Retinal pigment epithelial cell (primary cell): ENCODE results near the gene DHRS11.

Experiments used
- DNase-seq: peaks from one replicate; pipeline ENCODE4 v3.0.0-alpha.2; 2010; ENCODE audit warnings: low read depth
- H3K4me3 ChIP-seq: 2 replicates; pipeline ENCODE4 v1.5.1; 2011; ENCODE audit warnings: mild to moderate bottlenecking, low read length, control low read depth, moderate library complexity
- TF ChIP-seq, protein P1 (sequence below): conservative IDR thresholded peaks from 2 replicates; pipeline ENCODE4 v1.5.1; 2011; ENCODE audit warnings: low read depth, low read length, control low read depth, inconsistent platforms

The DHRS11 gene

DNA sequence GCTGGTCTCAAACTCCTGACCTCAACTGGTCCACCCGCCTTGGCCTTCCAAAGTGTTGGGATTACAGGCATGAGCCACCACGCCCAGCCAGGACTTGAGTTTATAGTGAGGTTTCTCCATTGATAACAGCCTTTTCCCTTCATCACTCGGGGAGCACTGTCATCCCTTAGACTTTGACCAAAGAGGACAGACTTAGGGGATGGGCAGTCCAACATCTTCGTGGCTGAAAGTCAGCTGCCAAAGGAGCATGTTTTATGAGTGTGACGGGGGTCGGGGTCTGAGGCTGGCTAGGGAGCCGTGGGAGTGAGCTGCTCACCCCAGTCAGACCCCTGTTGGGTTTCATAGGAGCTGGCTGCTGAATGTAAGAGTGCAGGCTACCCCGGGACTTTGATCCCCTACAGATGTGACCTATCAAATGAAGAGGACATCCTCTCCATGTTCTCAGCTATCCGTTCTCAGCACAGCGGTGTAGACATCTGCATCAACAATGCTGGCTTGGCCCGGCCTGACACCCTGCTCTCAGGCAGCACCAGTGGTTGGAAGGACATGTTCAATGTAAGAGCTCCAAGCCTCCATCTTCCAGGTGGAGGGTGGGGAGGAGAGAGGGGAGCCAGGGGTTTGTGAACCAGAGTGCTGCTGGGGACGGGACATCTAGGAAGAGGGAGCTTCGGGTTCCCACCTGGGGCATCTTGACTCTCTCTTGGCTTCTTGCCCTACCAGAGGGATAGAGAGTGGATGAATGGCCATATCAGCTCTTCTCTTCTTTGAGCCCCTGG lies 3.1 kb downstream of the DHRS11 start:
- DNase-seq = no peak
- no peak overlapping the region for H3K4me3 ChIP-seq
- TF ChIP-seq, protein P1, sequence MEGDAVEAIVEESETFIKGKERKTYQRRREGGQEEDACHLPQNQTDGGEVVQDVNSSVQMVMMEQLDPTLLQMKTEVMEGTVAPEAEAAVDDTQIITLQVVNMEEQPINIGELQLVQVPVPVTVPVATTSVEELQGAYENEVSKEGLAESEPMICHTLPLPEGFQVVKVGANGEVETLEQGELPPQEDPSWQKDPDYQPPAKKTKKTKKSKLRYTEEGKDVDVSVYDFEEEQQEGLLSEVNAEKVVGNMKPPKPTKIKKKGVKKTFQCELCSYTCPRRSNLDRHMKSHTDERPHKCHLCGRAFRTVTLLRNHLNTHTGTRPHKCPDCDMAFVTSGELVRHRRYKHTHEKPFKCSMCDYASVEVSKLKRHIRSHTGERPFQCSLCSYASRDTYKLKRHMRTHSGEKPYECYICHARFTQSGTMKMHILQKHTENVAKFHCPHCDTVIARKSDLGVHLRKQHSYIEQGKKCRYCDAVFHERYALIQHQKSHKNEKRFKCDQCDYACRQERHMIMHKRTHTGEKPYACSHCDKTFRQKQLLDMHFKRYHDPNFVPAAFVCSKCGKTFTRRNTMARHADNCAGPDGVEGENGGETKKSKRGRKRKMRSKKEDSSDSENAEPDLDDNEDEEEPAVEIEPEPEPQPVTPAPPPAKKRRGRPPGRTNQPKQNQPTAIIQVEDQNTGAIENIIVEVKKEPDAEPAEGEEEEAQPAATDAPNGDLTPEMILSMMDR = no peak

DNA sequence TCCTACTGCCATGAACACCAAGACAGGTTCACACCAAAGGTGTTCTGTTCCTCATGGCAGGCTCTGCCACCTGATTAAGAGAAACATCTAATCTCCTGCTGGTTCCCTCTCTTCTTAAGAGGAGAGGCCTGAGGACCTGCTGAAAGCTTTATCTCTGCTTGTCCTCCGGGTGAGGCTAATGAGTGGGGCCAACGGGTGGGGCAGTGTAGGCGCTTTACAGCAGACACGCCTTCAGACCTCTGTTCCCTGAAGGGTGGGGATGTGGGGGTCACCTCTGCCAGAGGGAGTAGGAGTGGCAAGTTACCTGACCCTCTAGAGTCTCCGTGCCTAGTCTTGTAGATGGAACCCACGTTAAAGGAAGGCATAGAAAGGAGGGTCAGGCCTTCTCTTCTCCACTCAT lies 5.5 kb downstream of the DHRS11 start:
- TF ChIP-seq, protein P1 = no peak
- DNase-seq = no peak
- no peak overlapping the region for H3K4me3 ChIP-seq

DNA sequence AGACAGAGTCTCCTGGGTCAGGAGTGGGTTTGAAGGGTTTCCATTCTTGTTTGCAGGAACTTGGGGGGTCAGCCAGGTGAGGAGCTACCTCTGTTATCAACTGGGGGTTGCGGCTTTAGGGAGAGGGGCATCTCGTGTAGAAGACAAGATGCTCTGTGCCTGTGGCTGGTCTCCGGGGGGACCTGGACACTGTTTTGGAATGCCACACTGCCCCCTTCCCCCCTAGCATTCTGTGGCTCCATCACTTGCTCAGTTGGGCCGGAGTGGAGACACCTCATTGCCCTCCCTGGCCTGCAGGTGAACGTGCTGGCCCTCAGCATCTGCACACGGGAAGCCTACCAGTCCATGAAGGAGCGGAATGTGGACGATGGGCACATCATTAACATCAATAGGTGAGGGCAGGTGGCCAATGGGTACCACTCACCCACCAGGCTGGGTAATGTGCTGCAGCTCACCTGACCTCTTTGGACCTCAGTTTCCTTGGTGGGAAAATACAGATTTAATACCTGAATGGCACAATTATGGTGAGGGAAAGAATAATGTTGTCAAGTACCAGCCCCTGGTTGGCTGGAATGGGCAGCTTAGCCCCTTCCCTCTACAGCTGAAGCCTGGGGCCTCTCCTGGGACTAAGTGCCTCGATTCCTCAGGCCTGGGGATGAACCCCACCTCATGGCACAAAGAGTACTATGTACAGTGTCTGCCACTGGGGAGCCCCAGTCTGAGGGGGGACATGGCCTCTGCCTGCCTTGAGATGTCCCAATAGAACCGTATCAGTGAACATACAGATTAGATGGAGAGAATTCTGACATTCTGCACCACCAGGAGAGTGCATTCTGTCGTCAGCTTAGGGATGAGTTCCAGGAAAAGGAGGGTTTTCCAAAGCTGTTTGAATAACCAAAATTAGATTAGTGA lies 6.4 kb downstream of the DHRS11 start:
- no peak overlapping the region for H3K4me3 ChIP-seq
- no peak for DNase-seq
- TF ChIP-seq, protein P1 = no peak

DNA sequence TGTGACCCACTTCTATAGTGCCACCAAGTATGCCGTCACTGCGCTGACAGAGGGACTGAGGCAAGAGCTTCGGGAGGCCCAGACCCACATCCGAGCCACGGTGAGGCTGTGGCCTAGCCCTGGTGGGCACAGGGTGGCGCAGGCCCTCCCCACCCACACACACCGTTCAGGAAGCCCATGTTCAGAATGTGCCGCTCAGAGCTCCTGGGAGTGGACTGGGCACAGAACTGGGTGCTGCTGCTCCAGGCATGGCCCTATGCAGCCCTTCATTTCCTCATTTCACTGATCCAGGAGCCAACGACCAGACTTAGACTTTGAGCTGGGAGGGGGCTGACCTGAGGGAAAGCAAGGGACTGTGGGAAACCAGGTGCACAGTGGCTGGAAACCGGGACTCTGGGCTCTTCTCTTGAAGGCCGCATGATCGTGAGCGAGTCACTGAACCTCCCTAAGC lies 7.3 kb downstream of the DHRS11 start:
- no peak for DNase-seq
- H3K4me3 ChIP-seq = no peak overlapping the region
- TF ChIP-seq, protein P1 = no peak

DNA sequence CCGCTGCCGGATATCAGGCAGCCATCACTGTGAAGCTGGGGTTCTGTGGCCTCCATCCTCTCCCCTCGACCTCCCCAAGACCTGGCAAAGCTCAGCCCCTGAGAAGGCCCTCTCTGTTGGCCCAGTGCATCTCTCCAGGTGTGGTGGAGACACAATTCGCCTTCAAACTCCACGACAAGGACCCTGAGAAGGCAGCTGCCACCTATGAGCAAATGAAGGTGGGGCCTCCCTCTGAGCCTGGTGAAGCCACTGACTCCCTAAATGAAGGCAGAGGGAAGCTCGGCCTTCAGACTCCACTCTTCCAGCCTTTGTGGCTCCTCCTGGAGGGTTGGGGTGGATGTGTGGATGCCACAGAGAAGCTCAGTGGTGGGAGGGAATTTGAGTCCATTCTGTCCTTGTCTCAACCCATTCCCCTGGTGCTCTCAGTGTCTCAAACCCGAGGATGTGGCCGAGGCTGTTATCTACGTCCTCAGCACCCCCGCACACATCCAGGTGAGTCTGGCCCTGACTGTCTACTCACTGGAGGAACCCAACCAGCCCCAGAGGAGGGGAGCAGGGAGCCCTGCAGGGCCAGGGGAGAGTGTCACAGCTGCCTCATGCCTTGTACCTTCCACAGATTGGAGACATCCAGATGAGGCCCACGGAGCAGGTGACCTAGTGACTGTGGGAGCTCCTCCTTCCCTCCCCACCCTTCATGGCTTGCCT lies 8.0 kb downstream of the DHRS11 start:
- DNase-seq = no peak
- TF ChIP-seq, protein P1 = no peak
- H3K4me3 ChIP-seq = no peak overlapping the region

DNA sequence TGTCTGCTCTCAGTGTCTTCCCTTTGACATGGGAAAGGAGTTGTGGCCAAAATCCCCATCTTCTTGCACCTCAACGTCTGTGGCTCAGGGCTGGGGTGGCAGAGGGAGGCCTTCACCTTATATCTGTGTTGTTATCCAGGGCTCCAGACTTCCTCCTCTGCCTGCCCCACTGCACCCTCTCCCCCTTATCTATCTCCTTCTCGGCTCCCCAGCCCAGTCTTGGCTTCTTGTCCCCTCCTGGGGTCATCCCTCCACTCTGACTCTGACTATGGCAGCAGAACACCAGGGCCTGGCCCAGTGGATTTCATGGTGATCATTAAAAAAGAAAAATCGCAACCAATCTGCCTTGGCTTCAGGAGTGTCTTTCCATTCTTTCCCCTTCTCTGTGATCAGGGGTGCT lies 8.8 kb downstream of the DHRS11 start:
- no peak overlapping the region for H3K4me3 ChIP-seq
- DNase-seq = no peak
- TF ChIP-seq, protein P1 = no peak
